Fibroblast of the conjunctiva (primary cell): ENCODE measurements around the gene RPL36AL.

Experiments used
- DNase-seq: peaks from one replicate; pipeline ENCODE4 v3.0.0-alpha.2; 2010; ENCODE audit warnings: low read depth

The RPL36AL gene

GRCh38 chr14:49581209-49582112 is 39.0 kb downstream of the RPL36AL start:
- DNase-seq, result no peak

GRCh38 chr14:49579841-49580240 is 40.6 kb downstream of the RPL36AL start:
- DNase-seq, result no peak

- no peak for DNase-seq
Observed at GRCh38 chr14:49578141-49578540, 42.3 kb downstream of the RPL36AL start.

GRCh38 chr14:49574038-49574437 is 46.4 kb downstream of the RPL36AL start:
- no peak for DNase-seq

DNA sequence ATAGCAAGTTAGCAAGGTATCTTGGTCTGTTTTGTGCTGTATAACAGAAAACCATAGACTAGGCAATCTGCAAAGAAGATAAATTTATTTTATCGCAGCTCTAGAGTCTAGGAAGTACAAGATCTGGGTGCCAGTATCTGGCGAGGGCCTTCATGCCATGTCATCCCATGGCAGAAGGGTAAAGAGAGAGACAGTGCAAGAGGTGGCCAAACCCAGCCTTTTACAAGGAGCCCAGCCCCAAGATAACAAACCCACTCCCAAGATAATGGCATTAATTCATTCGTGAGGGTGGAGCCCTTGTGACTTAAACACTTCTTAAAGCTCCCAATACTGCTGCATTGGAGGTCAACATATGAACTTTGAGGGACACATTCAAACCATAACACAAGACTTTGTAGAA is 51.1 kb downstream of the RPL36AL start:
- no peak for DNase-seq
